Uterus (tissue), 2 donors: ENCODE data around the gene MAMDC2.

Experiments
- POLR2A ChIP-seq, 2 donors: fragments of 450-650 bp; IDR thresholded peaks; one replicate each; pipeline ENCODE4 v1.6.1; 2016; ENCODE audit warnings: antibody characterized with exemption in 2 of 2, mild to moderate bottlenecking in 1 of 2, moderate library complexity in 1 of 2
- TF ChIP-seq, protein P1 (sequence below), 4 experiments: fragments of 200-600 bp in 2 of 4; fragments of 450-650 bp in 2 of 4; sonication (generic) in 2 of 4; IDR thresholded peaks; one replicate each; pipeline ENCODE4 v1.5.1; 2016 to 2019; ENCODE audit warnings: antibody characterized with exemption in 4 of 4, mild to moderate bottlenecking in 2 of 4, moderate library complexity in 1 of 4

DNA sequence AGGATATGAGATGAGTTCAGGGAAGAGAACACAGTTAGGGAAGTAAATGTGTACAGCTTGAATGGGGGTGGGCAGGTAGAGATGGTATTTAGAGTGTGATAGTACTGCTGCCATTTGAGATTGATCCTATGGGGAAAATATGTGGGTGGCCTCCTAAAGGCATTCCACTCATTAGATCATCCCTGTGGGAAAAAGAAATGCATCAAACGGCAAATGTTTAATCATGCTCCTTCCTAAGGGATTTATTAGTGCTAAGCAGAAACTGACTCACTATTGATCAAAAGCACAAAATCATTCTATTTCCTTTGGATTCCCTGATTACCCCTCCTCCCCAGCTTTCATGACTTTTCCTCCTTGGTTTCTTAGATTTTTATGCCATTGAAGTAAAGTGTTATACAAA lies 178.7 kb downstream of the MAMDC2 start:
- TF ChIP-seq, protein P1, sequence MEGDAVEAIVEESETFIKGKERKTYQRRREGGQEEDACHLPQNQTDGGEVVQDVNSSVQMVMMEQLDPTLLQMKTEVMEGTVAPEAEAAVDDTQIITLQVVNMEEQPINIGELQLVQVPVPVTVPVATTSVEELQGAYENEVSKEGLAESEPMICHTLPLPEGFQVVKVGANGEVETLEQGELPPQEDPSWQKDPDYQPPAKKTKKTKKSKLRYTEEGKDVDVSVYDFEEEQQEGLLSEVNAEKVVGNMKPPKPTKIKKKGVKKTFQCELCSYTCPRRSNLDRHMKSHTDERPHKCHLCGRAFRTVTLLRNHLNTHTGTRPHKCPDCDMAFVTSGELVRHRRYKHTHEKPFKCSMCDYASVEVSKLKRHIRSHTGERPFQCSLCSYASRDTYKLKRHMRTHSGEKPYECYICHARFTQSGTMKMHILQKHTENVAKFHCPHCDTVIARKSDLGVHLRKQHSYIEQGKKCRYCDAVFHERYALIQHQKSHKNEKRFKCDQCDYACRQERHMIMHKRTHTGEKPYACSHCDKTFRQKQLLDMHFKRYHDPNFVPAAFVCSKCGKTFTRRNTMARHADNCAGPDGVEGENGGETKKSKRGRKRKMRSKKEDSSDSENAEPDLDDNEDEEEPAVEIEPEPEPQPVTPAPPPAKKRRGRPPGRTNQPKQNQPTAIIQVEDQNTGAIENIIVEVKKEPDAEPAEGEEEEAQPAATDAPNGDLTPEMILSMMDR (IDR thresholded peaks at IDR 0.05) = no peak
- no peak for TF ChIP-seq POLR2A (IDR thresholded peaks at IDR 0.05)
